K562 (cell line): ENCODE data around the gene SACM1L. TPM values are rescaled to one million over a fixed set of nuclear protein-coding genes. Genes with fewer than 3 reads are reported as not detected.
A peak's percentile ranks its signal among the peaks of the same experiment; 100 is the strongest.

ENCODE experiments used
- ATAC-seq: fragments of 200-7000 bp; cut with Tn5 transposase; 3 replicates; pipeline ENCODE4 v1.9.1; 2020; ENCODE audit warnings: moderate library complexity
- BruUV-seq: library from RNA; stranded (reverse); fragments of 400-500 nt; replicated peaks from 2 replicates; lab custom pipeline; 2021; lab: Mats Ljungman, UMichigan
- CTCF ChIA-PET: fragments of 300-600 bp; formaldehyde crosslinking; extraction: SDS; loops from one replicate; lab custom pipeline; 2021; ENCODE audit warnings: low intra/inter-chr PET ratio; lab: Yijun Ruan, JAX
- POLR2A ChIA-PET: fragments of 300-600, 350-650 bp; sonication (Branson Sonifier 250); formaldehyde crosslinking; extraction: SDS; loops from one replicate; lab custom pipeline; 2021; ENCODE audit warnings: antibody characterized with exemption, inconsistent platforms; lab: Yijun Ruan, JAX
- DNase-seq, 4 experiments: peaks; one replicate each; pipeline versions ENCODE4 v3.0.0 to v3.0.0-alpha.2; 2011 to 2018; ENCODE audit warnings: low spot score in 3 of 4, mixed read lengths in 3 of 4; ENCODE audit errors: extremely low read depth in 1 of 4
- FAIRE-seq: peaks from 2 replicates; lab custom pipeline; 2011; peaks lifted over from hg19 to GRCh38; lab: Jason Lieb, UNC
- H2AFZ ChIP-seq: 2 replicates; pipeline ENCODE4 v1.6.0; 2011; ENCODE audit warnings: low read depth, low read length, control low read depth, inconsistent platforms
- H3K27ac ChIP-seq: fragments of 200-600 bp; 3 replicates; pipeline ENCODE4 v1.8.0; 2011; ENCODE audit warnings: low read depth, mild to moderate bottlenecking, control low read depth, inconsistent platforms, low read length, moderate library complexity, mixed read lengths; ENCODE audit errors: extremely low read depth
- H3K27me3 ChIP-seq, 2 experiments: fragments of 300-600 bp in 1 of 2; 2 replicates in 1 of 2; 3 replicates in 1 of 2; pipeline versions ENCODE4 v1.6.0 to v1.8.0; 2011; ENCODE audit warnings: inconsistent platforms in 2 of 2, low read length in 2 of 2, mild to moderate bottlenecking in 1 of 2, mixed read lengths in 1 of 2, moderate library complexity in 1 of 2; ENCODE audit not compliant: control insufficient read depth in 2 of 2, insufficient read depth in 2 of 2
- H3K36me3 ChIP-seq: fragments of 300-600 bp; 3 replicates; pipeline ENCODE4 v1.8.0; 2011; ENCODE audit warnings: mild to moderate bottlenecking, low read length, inconsistent platforms; ENCODE audit not compliant: control insufficient read depth, insufficient read depth
- H3K4me1 ChIP-seq, 2 experiments: fragments of 200-600 bp in 1 of 2; replicated peaks in 1 of 2; 2 replicates in 1 of 2; 3 replicates in 1 of 2; pipeline versions ENCODE4 v1.5.1 to v1.8.0; 2011; ENCODE audit warnings: inconsistent platforms in 2 of 2, low read length in 2 of 2, mild to moderate bottlenecking in 1 of 2, mixed read lengths in 1 of 2, moderate library complexity in 1 of 2; ENCODE audit not compliant: control insufficient read depth in 2 of 2, insufficient read depth in 2 of 2
- H3K4me2 ChIP-seq: 2 replicates; pipeline ENCODE4 v1.6.1; 2011; ENCODE audit warnings: low read length, control low read depth, inconsistent platforms, mixed read lengths; ENCODE audit not compliant: insufficient read depth
- H3K4me3 ChIP-seq: fragments of 200-600 bp; sonication (generic), shearing (Covaris generic); 2 replicates; pipeline ENCODE4 v1.5.1; 2016; ENCODE audit warnings: control low read depth, inconsistent platforms
- H3K79me2 ChIP-seq: fragments of 200-600 bp; 3 replicates; pipeline ENCODE4 v1.8.0; 2011; ENCODE audit warnings: low read length, inconsistent platforms; ENCODE audit not compliant: control insufficient read depth, insufficient read depth
- H3K9ac ChIP-seq, 2 experiments: 2 replicates each; pipeline versions ENCODE4 v1.6.0 to v1.6.1; 2011; ENCODE audit warnings: low read depth in 2 of 2, low read length in 2 of 2, control low read depth in 1 of 2, inconsistent platforms in 1 of 2, mild to moderate bottlenecking in 1 of 2, mixed read lengths in 1 of 2; ENCODE audit not compliant: insufficient read depth in 1 of 2
- H3K9me1 ChIP-seq: one replicate; pipeline ENCODE4 v1.6.0; 2011; ENCODE audit warnings: inconsistent platforms, mild to moderate bottlenecking, low read length, moderate library complexity; ENCODE audit not compliant: control insufficient read depth, insufficient read depth
- H3K9me3 ChIP-seq: replicated peaks from 2 replicates; pipeline ENCODE4 v1.5.1; 2011; ENCODE audit warnings: low read depth, low read length, inconsistent platforms; ENCODE audit not compliant: control insufficient read depth, insufficient read depth
- H4K20me1 ChIP-seq: replicated peaks from 2 replicates; pipeline ENCODE4 v1.6.1; 2011; ENCODE audit warnings: low read length, inconsistent platforms, mixed read lengths; ENCODE audit not compliant: control insufficient read depth, insufficient read depth
- CBFA2T2 ChIP-seq: fragments of 450-650 bp; conservative IDR thresholded peaks from 2 replicates; pipeline ENCODE4 v1.6.1; 2017; ENCODE audit warnings: mild to moderate bottlenecking
- CHD4 ChIP-seq: fragments of 200-600 bp; sonication (generic); IDR thresholded peaks from 3 replicates; pipeline ENCODE4 v1.6.1; 2012; ENCODE audit warnings: low read depth, mild to moderate bottlenecking, mixed read lengths, low read length, inconsistent platforms; ENCODE audit not compliant: insufficient read depth, insufficient replicate concordance, poor library complexity, severe bottlenecking
- DMBX1 ChIP-seq: fragments of 250-450 bp; sonication (Bioruptor Pico); IDR thresholded peaks from 2 replicates; pipeline ENCODE4 v1.8.0; 2022; ENCODE audit warnings: inconsistent platforms, mild to moderate bottlenecking, moderate library complexity, borderline replicate concordance
- E2F3 ChIP-seq: fragments of 250-450 bp; sonication (Bioruptor Pico); IDR thresholded peaks from 2 replicates; pipeline ENCODE4 v1.4.0; 2020; ENCODE audit warnings: mild to moderate bottlenecking
- MED1 ChIP-seq: sonication (generic); formaldehyde crosslinking; IDR thresholded peaks from 2 replicates; pipeline ENCODE4 v1.8.1; 2023; ENCODE audit warnings: missing genetic modification reagents, borderline replicate concordance
- MTA1 ChIP-seq: fragments of 450-650 bp; IDR thresholded peaks from 2 replicates; pipeline ENCODE4 v1.6.1; 2017; ENCODE audit warnings: borderline replicate concordance
- PATZ1 ChIP-seq: fragments of 250-450 bp; sonication (Bioruptor Pico); IDR thresholded peaks from 2 replicates; pipeline ENCODE4 v1.5.0; 2020; ENCODE audit warnings: mild to moderate bottlenecking, borderline replicate concordance
- POLR2AphosphoS5 ChIP-seq: IDR thresholded peaks from 2 replicates; pipeline ENCODE4 v1.6.1; 2011; ENCODE audit warnings: mild to moderate bottlenecking, low read depth, low read length, moderate library complexity; ENCODE audit not compliant: control insufficient read depth, insufficient read depth
- POLR2G ChIP-seq: fragments of 200-400 bp; formaldehyde crosslinking; IDR thresholded peaks from 2 replicates; pipeline ENCODE4 v1.6.1; 2017; ENCODE audit warnings: low read depth, mild to moderate bottlenecking, antibody characterized with exemption, low read length, moderate library complexity
- RBBP5 ChIP-seq: fragments of 200-600 bp; sonication (generic); IDR thresholded peaks from 2 replicates; pipeline ENCODE4 v1.6.1; 2012; ENCODE audit warnings: borderline replicate concordance, mild to moderate bottlenecking, low read length, control low read depth, inconsistent platforms; ENCODE audit not compliant: insufficient read depth, poor library complexity, severe bottlenecking
- RBM22 ChIP-seq: fragments of 200-400 bp; formaldehyde crosslinking; IDR thresholded peaks from 2 replicates; pipeline ENCODE4 v1.6.1; 2018; ENCODE audit warnings: low read length, low read depth; ENCODE audit not compliant: poor library complexity, severe bottlenecking
- SMAD4 ChIP-seq: fragments of 250-450 bp; sonication (Bioruptor Pico); conservative IDR thresholded peaks from 2 replicates; pipeline ENCODE4 v1.8.0; 2021; ENCODE audit warnings: inconsistent platforms, mild to moderate bottlenecking, moderate library complexity
- ZNF398 ChIP-seq: fragments of 250-450 bp; sonication (Bioruptor Pico); IDR thresholded peaks from 2 replicates; pipeline ENCODE4 v1.8.0; 2021; ENCODE audit warnings: moderate library complexity, mild to moderate bottlenecking, inconsistent platforms
- WGBS: fragments of 100-300 bp; shearing (Covaris generic); methylation state at CpG from one replicate; pipeline ENCODE4 v1.1.6; 2016; ENCODE audit warnings: low coverage, mixed read lengths; ENCODE audit not compliant: insufficient coverage; ENCODE audit errors: missing lambda C conversion rate; 5-methylcytosine and 5-hydroxymethylcytosine counted together
- in situ Hi-C: fragments of 300-500 bp; cut with MboI; formaldehyde crosslinking; loops from 4 replicates; pipeline ENCODE4 v1.15.0; 2018; ENCODE audit warnings: inconsistent platforms, mixed read lengths
- intact Hi-C: fragments of 100-400 bp; cut with micrococcal nuclease; formaldehyde crosslinking; loops from 2 replicates; pipeline ENCODE4 v1.14.2; 2022
- polyA plus RNA-seq, 8 experiments: library from polyadenylated mRNA; depleted of rRNA in 4 of 8; stranded (reverse) in 5 of 8; unstranded in 3 of 8; fragments of >200 nt; fragmentation: Nextera tagmentation in 2 of 8; fragmentation: Illumina TruSeq in 1 of 8; extraction: Ambion mirVana in 2 of 8; extraction: Trizol in 1 of 8; gene quantifications; 2 replicates each; pipeline versions ENCODE4 v1.2.1 to v1.2.3, GENCODE V29; 2011 to 2014; ENCODE audit warnings: inconsistent platforms in 1 of 8, missing spikeins in 1 of 8
- total RNA-seq, 7 experiments: library from RNA; depleted of rRNA in 6 of 7; stranded (reverse); fragments of >200 nt in 6 of 7; fragmentation: Illumina TruSeq in 2 of 7; extraction: Trizol in 2 of 7; gene quantifications; 2 replicates each; pipeline versions ENCODE4 v1.2.1 to v1.2.3, GENCODE V29; 2011 to 2021; ENCODE audit warnings: low replicate concordance in 1 of 7

SACM1L gene
- total and polyA plus RNA-seq, 9 of the 15 experiments (the other 6 are each of a cell fraction or from before 2014, with no cell fraction given) = 25.7 to 67.2 (median 40.3) TPM

GRCh38 chr3:45746165-45746776 is 57.1 kb downstream of the SACM1L start (continued):
- TF ChIP-seq ZNF398 (CRISPR knock-in tag) = no peak
- TF ChIP-seq RBM22 = peak; percentile 80
- no peak for TF ChIP-seq CBFA2T2
- TF ChIP-seq, all 486 proteins: peak for 2

- Histone ChIP-seq H3K4me3 (no peak overlapping the region), H3K9me1 (no peaks in the 10 kb centered on the region), H3K4me1 (peaks cover 0 to 4% of the 10 kb centered on the region in 2 experiments; a peak in 1 of 5 replicates), H3K27me3 (peaks cover 5% of the 10 kb centered on the region in 2 experiments; a peak in 3 of 5 replicates), H3K79me2 (no peaks in the 10 kb centered on the region), H3K36me3 (peaks cover 31% of the 10 kb centered on the region), H4K20me1 (no peaks in the 10 kb centered on the region), H3K9me3 (no peaks in the 10 kb centered on the region), H3K27ac (no peak overlapping the region), H3K4me2 (no peak overlapping the region), H2AFZ (no peak overlapping the region), H3K9ac (no peak overlapping the region)
- intact Hi-C loops (no loop called here), in situ Hi-C loops (no loop called here)
- 88% methylated on average over 18 of the region's 18 CpGs for WGBS
- CTCF ChIA-PET = no interaction called here
- ATAC-seq (peak; percentile 34; the same call in 2 of the 3 replicates), DNase-seq (no peak), FAIRE-seq (no peak)
- no TSS peak for BruUV-seq
- TF ChIP-seq RBBP5 (no peak), MTA1 (no peak), SMAD4 (no peak), E2F3 (no peak), MED1 (CRISPR knock-in tag) (0 out of 2 replicates have a peak, but pooled peaks have one; percentile 66), CHD4 (no peak), DMBX1 (CRISPR knock-in tag) (no peak), PATZ1 (CRISPR knock-in tag) (no peak), POLR2AphosphoS5 (no peak), RBM22 (peak; percentile 79), POLR2G (peak; percentile 50)
- POLR2A ChIA-PET = interaction anchor here (0.5 to 1.0 kb wide), 4 partner anchors 10 to 270 kb away, joined by 3 to 5 read pairs (median 4); no protein-coding TSS in a partner anchor
Observed at GRCh38 chr3:45746777-45747622, 57.8 kb downstream of the SACM1L start.
